GM12891 (cell line): ENCODE results near the gene PIP5K1B.

ENCODE experiments used
- DNase-seq: peaks from one replicate; pipeline ENCODE4 v3.0.0; 2011; ENCODE audit warnings: low spot score; ENCODE audit not compliant: insufficient read length
- FAIRE-seq: peaks from 2 replicates; lab custom pipeline; 2011; peaks lifted over from hg19 to GRCh38; lab: Jason Lieb, UNC
- PAX5 ChIP-seq: IDR thresholded peaks from 2 replicates; pipeline ENCODE4 v1.6.1; 2011; ENCODE audit warnings: low read length, moderate library complexity, mild to moderate bottlenecking; ENCODE audit not compliant: insufficient read depth, severe bottlenecking
- POLR2A ChIP-seq: IDR thresholded peaks from 2 replicates; pipeline ENCODE4 v1.6.1; 2011; ENCODE audit warnings: low read depth, low read length, control low read depth
- POLR2AphosphoS5 ChIP-seq: IDR thresholded peaks from 2 replicates; pipeline ENCODE4 v1.6.1; 2011; ENCODE audit warnings: low read depth, low read length, control low read depth
- POU2F2 ChIP-seq: IDR thresholded peaks from 2 replicates; pipeline ENCODE4 v1.6.1; 2011; ENCODE audit warnings: low read depth, mild to moderate bottlenecking, control low read depth, low read length, moderate library complexity
- SPI1 ChIP-seq: IDR thresholded peaks from 2 replicates; pipeline ENCODE4 v1.6.1; 2011; ENCODE audit warnings: low read depth, low read length, control low read depth
- TAF1 ChIP-seq: IDR thresholded peaks from 2 replicates; pipeline ENCODE4 v1.6.1; 2011; ENCODE audit warnings: low read depth, low read length, control low read depth

Gene PIP5K1B

DNA sequence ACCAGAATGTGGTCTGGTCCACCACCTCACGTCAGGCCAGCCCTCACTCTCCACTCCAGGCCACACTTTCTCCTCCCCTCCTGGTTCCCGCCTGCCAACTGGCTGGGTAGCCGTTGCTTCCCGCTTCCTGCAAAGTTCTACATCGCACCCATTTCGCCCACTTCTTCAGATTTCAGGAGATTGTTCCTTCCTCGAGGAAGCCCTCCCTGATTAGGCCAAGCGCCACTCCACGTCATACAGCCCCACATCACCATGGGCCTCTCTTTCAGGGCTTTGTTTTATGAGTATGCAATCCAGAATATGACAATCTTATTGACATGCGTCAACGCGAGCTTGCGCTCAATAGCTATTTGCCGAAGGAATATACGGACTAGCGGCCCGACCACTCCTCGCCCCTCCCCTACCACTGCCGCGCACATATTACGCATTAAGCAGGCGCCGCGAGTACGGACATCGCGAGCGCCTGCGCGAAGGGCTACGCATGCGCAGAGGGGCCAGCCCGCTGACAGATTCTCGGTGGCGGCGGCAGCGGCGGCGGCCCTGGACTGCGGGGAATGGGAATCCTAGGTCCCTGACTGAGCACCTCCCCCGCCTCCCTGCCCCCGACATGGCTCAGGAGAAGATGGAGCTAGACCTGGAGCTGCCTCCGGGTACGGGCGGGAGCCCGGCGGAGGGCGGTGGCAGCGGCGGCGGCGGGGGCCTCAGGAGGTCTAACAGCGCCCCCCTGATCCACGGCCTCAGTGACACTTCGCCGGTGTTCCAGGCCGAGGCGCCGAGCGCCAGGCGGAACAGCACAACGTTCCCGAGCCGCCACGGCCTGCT is 74.7 kb downstream of the PIP5K1B start:
- TF ChIP-seq PAX5: no peak
- peak; percentile 80; the same call in 1 of the 2 replicates for TF ChIP-seq POLR2A
- TF ChIP-seq TAF1: peak; percentile 71; the same call in 1 of the 2 replicates
- no peak for TF ChIP-seq SPI1
- TF ChIP-seq POLR2AphosphoS5: peak; percentile 75; the same call in 1 of the 2 replicates
- peak; percentile 8; the same call in 1 of the 2 replicates for TF ChIP-seq POU2F2
- peak; percentile 65 for DNase-seq
- FAIRE-seq: peak; percentile 99

GRCh38 chr9:68780380-68780712 is 75.3 kb downstream of the PIP5K1B start:
- no peak for DNase-seq
- TF ChIP-seq POLR2AphosphoS5 (no peak), POU2F2 (no peak), POLR2A (no peak), SPI1 (no peak), PAX5 (no peak), TAF1 (no peak)
- FAIRE-seq: no peak

- no peak for DNase-seq
- FAIRE-seq: no peak
- TF ChIP-seq TAF1 (no peak), SPI1 (no peak), POU2F2 (no peak), POLR2A (no peak), PAX5 (no peak), POLR2AphosphoS5 (no peak)
Observed at GRCh38 chr9:68780720-68781119, 75.7 kb downstream of the PIP5K1B start.

DNA sequence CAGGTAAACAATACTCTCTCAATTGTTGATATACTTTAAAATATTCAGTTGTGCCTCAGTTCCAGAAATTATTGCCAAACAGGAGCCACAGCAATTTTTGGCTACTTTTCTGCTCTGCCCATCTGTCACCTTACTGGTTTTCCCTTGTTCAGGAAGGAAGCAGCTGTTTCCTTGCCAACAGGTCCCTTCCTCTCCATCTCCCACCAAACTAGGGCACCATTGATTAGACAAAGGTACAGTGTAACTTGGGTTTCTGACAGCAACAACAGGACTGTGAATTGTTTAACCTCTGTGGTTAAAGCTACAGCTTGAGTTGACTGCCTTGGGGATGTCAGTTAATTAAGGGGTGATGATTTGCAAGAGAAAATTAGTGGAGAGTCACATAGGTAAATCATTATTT is 76.9 kb downstream of the PIP5K1B start:
- TF ChIP-seq TAF1: no peak
- no peak for TF ChIP-seq POLR2A
- no peak for TF ChIP-seq SPI1
- TF ChIP-seq PAX5: no peak
- no peak for TF ChIP-seq POU2F2
- TF ChIP-seq POLR2AphosphoS5: no peak
- FAIRE-seq (no peak), DNase-seq (no peak)

DNA sequence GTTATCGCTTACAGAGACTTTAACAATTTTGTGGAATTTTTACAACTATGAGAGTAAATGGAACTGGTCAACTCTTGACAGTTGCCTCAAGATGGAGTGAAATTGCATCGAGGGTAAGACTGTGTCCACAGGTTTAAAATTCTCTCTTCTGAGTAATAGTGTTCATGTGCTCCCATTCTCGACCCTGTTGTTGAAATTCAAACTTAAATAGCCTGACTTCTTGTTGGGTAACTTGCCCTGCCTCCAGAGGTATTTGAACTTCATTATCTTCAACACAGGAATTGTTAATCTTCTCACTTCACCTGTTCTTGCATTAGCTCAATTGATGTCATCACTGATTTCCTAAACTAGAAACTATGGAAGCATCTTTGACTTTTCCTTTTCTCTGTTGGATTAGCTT is 77.5 kb downstream of the PIP5K1B start:
- TF ChIP-seq TAF1 (no peak), SPI1 (no peak), PAX5 (no peak), POU2F2 (no peak)
- no peak for FAIRE-seq
- DNase-seq: no peak

DNA sequence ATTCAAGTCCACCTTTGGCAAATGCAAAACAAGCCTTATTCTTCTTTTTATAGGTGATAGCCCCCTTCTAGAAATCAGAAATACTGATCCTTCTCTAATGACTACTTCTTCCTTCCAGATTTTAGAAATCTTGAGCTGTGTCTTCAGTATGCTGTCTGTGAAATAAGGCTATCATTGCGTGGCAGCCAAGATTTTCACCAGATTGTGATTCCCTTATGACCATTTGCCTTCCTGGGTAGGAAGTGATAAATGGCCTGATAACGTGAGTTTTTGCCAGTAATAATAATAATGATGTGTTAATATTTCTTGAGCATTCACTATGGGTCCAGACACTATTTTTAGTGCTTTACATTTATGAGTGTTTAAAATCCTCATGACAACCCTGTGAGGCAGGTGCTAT is 80.9 kb downstream of the PIP5K1B start:
- DNase-seq (no peak), FAIRE-seq (no peak)
- TF ChIP-seq POLR2A: no peak
- TF ChIP-seq PAX5: no peak
- no peak for TF ChIP-seq POLR2AphosphoS5
- TF ChIP-seq TAF1: no peak
- TF ChIP-seq POU2F2: no peak
- TF ChIP-seq SPI1: no peak

GRCh38 chr9:68791169-68791568 is 86.1 kb downstream of the PIP5K1B start:
- FAIRE-seq: no peak
- TF ChIP-seq POLR2AphosphoS5 (no peak), SPI1 (no peak), PAX5 (no peak), POU2F2 (no peak), POLR2A (no peak), TAF1 (no peak)
- DNase-seq: no peak

DNA sequence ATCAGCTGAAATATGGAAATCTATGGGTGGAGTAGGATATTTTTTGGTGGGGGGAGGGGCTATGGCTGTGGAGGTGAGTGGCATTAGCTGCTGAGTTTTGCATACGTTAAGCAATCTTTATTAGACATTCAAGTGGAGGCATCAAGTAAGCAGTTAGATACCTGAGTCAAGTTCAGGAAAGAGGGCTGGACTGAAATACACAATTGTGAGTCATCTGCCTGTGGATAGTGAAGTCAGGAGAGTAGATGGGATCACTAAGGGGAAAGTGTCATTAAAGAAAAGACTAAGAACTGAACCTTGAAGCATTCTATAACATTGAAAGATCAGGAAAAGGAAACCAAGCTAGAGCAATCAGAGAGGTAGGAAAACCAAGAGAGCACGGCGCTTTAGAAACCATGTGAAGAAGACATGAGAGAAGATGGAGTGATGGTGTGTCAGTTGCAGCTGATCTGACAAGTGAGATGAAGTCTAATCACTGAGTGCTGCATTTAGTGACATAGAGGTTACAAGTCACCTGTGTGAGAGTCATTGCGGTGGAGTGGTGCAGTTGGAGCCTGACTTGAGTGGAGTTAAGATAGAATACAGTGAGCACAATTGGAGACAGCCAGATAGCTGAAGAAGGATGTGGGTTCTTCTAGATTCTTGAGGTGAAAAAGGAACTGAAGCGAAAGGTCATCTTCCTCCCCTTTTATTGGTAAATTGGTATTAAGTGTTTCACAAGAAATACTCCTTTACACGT is 88.7 kb downstream of the PIP5K1B start:
- TF ChIP-seq TAF1 (no peak), SPI1 (peak; percentile 74)
- DNase-seq (peak; percentile 37), FAIRE-seq (peak; percentile 98)

DNA sequence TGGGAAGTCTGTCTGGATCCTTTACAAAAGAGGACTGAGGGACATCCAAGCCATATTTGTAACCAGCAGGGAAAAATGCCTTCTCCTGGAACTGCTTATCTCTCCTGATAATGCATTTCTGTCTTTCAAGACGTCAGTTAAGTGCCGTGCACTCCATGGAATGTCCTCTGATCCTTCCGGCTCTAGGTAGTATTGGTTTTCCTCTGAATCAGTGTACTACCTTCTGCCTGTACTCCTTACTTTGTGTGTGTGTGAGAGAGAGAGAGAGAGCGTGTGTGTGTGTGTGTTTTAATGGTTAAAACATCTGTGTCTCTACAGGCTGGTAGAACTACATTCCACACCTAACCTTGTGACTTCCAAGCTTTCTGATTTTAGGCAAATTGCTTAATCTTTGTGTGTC is 89.9 kb downstream of the PIP5K1B start:
- no peak for TF ChIP-seq POLR2A
- no peak for TF ChIP-seq PAX5
- TF ChIP-seq POU2F2: no peak
- TF ChIP-seq POLR2AphosphoS5: no peak
- no peak for TF ChIP-seq SPI1
- no peak for TF ChIP-seq TAF1
- FAIRE-seq: peak; percentile 23
- no peak for DNase-seq
